Neuronal stem cell (in vitro differentiated cells): ENCODE measurements around the gene KLHDC8B.
A peak's percentile ranks its signal among the peaks of the same experiment; 100 is the strongest.

ENCODE experiments used
- DNase-seq: peaks from one replicate; pipeline ENCODE4 v3.0.0-alpha.2; 2013; ENCODE audit warnings: low spot score
- H2AFZ ChIP-seq: one replicate; pipeline ENCODE4 v1.6.1; 2013; ENCODE audit warnings: mild to moderate bottlenecking, low read length, inconsistent platforms
- H2AK5ac ChIP-seq: 2 replicates; pipeline ENCODE4 v1.6.1; 2013; ENCODE audit warnings: low read depth, mild to moderate bottlenecking, inconsistent platforms, low read length, moderate library complexity, mixed read lengths
- H2BK120ac ChIP-seq: 2 replicates; pipeline ENCODE4 v1.6.1; 2013; ENCODE audit warnings: low read depth, mild to moderate bottlenecking, inconsistent platforms, low read length, moderate library complexity, mixed read lengths
- H2BK12ac ChIP-seq: one replicate; pipeline ENCODE4 v1.6.1; 2013; ENCODE audit warnings: low read length, inconsistent platforms
- H2BK15ac ChIP-seq: 2 replicates; pipeline ENCODE4 v1.6.1; 2013; ENCODE audit warnings: mild to moderate bottlenecking, low read length, inconsistent platforms, mixed read lengths
- H2BK5ac ChIP-seq: one replicate; pipeline ENCODE4 v1.6.1; 2013; ENCODE audit warnings: inconsistent platforms, mild to moderate bottlenecking, low read length, moderate library complexity
- H3K14ac ChIP-seq: one replicate; pipeline ENCODE4 v1.6.1; 2013; ENCODE audit warnings: low read length, inconsistent platforms
- H3K18ac ChIP-seq: 2 replicates; pipeline ENCODE4 v1.6.1; 2013; ENCODE audit warnings: low read length, inconsistent platforms
- H3K23ac ChIP-seq: 2 replicates; pipeline ENCODE4 v1.6.1; 2013; ENCODE audit warnings: low read depth, mild to moderate bottlenecking, mixed read lengths, low read length, inconsistent platforms; ENCODE audit not compliant: poor library complexity
- H3K27ac ChIP-seq: replicated peaks from 3 replicates; pipeline ENCODE4 v1.5.1; 2013; ENCODE audit warnings: low read length, inconsistent platforms
- H3K27me3 ChIP-seq, 3 experiments: 2 replicates each; pipeline ENCODE4 v1.6.1; 2013; ENCODE audit warnings: low read length in 3 of 3, mild to moderate bottlenecking in 2 of 3, inconsistent platforms in 1 of 3, low read depth in 1 of 3, mixed read lengths in 1 of 3, moderate library complexity in 1 of 3; ENCODE audit not compliant: control insufficient read depth in 3 of 3, insufficient read depth in 3 of 3
- H3K36me3 ChIP-seq, 2 donors: replicated peaks in 1 of 2; 2 replicates each; pipeline ENCODE4 v1.6.1; 2013; ENCODE audit warnings: low read length in 2 of 2; ENCODE audit not compliant: control insufficient read depth in 2 of 2, insufficient read depth in 2 of 2
- H3K4ac ChIP-seq: 2 replicates; pipeline ENCODE4 v1.6.1; 2013; ENCODE audit warnings: inconsistent platforms, mild to moderate bottlenecking, low read length, moderate library complexity
- H3K4me1 ChIP-seq, 2 donors: 1 replicate in 1 of 2; 2 replicates in 1 of 2; pipeline ENCODE4 v1.6.1; 2013; ENCODE audit warnings: low read length in 2 of 2, low read depth in 1 of 2; ENCODE audit not compliant: control insufficient read depth in 2 of 2, insufficient read depth in 1 of 2
- H3K4me2 ChIP-seq: one replicate; pipeline ENCODE4 v1.6.1; 2013; ENCODE audit warnings: mild to moderate bottlenecking, low read length, inconsistent platforms; ENCODE audit not compliant: insufficient read depth, poor library complexity, severe bottlenecking
- H3K4me3 ChIP-seq, 2 donors: 2 replicates each; pipeline ENCODE4 v1.5.1; 2013; ENCODE audit warnings: low read length in 2 of 2, mild to moderate bottlenecking in 2 of 2, inconsistent platforms in 1 of 2, moderate library complexity in 1 of 2
- H3K79me1 ChIP-seq: one replicate; pipeline ENCODE4 v1.6.1; 2013; ENCODE audit warnings: low read depth, mild to moderate bottlenecking, inconsistent platforms, low read length, moderate library complexity
- H3K9ac ChIP-seq: one replicate; pipeline ENCODE4 v1.6.1; 2013; ENCODE audit warnings: mild to moderate bottlenecking, low read depth, low read length, inconsistent platforms; ENCODE audit not compliant: poor library complexity
- H3K9me3 ChIP-seq, 2 donors: replicated peaks in 1 of 2; 2 replicates each; pipeline versions ENCODE3 to v1.6.1; 2013; ENCODE audit warnings: low read length in 2 of 2, mild to moderate bottlenecking in 2 of 2, inconsistent platforms in 1 of 2, low read depth in 1 of 2, mixed read lengths in 1 of 2, moderate library complexity in 1 of 2; ENCODE audit not compliant: control insufficient read depth in 2 of 2, insufficient read depth in 1 of 2
- H4K8ac ChIP-seq: one replicate; pipeline ENCODE4 v1.6.1; 2013; ENCODE audit warnings: low read depth, mild to moderate bottlenecking, inconsistent platforms, low read length, moderate library complexity
- H4K91ac ChIP-seq: one replicate; pipeline ENCODE4 v1.6.1; 2013; ENCODE audit warnings: low read length, low read depth, mild to moderate bottlenecking, inconsistent platforms; ENCODE audit not compliant: poor library complexity
- WGBS, 2 donors: extraction: QIAGEN DNeasy Blood & Tissue Kit; methylation state at CpG; one replicate each; pipeline ENCODE4 v1.1.7; 2013; ENCODE audit warnings: missing lambda C conversion rate in 2 of 2, mixed read lengths in 1 of 2; ENCODE audit not compliant: insufficient read length in 2 of 2, insufficient replicate concordance in 1 of 2; ENCODE audit errors: extremely low coverage in 2 of 2; 5-methylcytosine and 5-hydroxymethylcytosine counted together

KLHDC8B gene

GRCh38 chr3:49198611-49199230, 27.3 kb downstream of the KLHDC8B start:
- WGBS, 2 donors = no CpG with 5 or more reads among the region's 24 CpGs
- H3K36me3 ChIP-seq = no peaks in the 10 kb centered on the region
- peak overlapping the region; percentile 5 for H2BK5ac ChIP-seq
- DNase-seq = no peak
- H4K91ac ChIP-seq = peak overlapping the region; percentile 2
- peak overlapping the region; percentile 68 for H3K23ac ChIP-seq
- peaks cover 0 to 2% of the 10 kb centered on the region in 2 donors for H3K9me3 ChIP-seq
- H3K14ac ChIP-seq = peak overlapping the region; percentile 47
- H2BK120ac ChIP-seq = peak overlapping the region; percentile 35
- no peak overlapping the region for H4K8ac ChIP-seq
- no peak overlapping the region for H2AFZ ChIP-seq
- H3K27me3 ChIP-seq = no peaks in the 10 kb centered on the region
- peak overlapping the region; percentile 22 for H2BK12ac ChIP-seq
- no peak overlapping the region for H3K4me2 ChIP-seq
- no peak overlapping the region for H3K4ac ChIP-seq
- H3K18ac ChIP-seq = peak overlapping the region; percentile 80
- H3K4me1 ChIP-seq = no peaks in the 10 kb centered on the region
- H3K27ac ChIP-seq = no peak overlapping the region
- peak overlapping the region; percentile 15 for H2BK15ac ChIP-seq
- no peaks in the 10 kb centered on the region for H3K79me1 ChIP-seq
- H2AK5ac ChIP-seq = no peak overlapping the region
- peak overlapping the region in 1 of 2 donors; percentile 55 for H3K4me3 ChIP-seq
- H3K9ac ChIP-seq = no peak overlapping the region

GRCh38 chr3:49199239-49199899, 28.0 kb downstream of the KLHDC8B start:
- Histone ChIP-seq H3K36me3 (no peaks in the 10 kb centered on the region), H3K27ac (no peak overlapping the region), H3K9ac (no peak overlapping the region), H3K27me3 (no peaks in the 10 kb centered on the region), H3K18ac (peak overlapping the region; percentile 80), H3K4me1 (no peaks in the 10 kb centered on the region), H3K14ac (no peak overlapping the region), H2AFZ (peak overlapping the region; percentile 3), H3K4me2 (no peak overlapping the region), H2BK5ac (no peak overlapping the region), H3K9me3 (peaks cover 0 to 2% of the 10 kb centered on the region in 2 donors), H3K23ac (peak overlapping the region; percentile 68), H2AK5ac (no peak overlapping the region), H2BK12ac (peak overlapping the region; percentile 22), H4K91ac (peak overlapping the region; percentile 2), H4K8ac (no peak overlapping the region), H2BK120ac (peak overlapping the region; percentile 35), H3K79me1 (no peaks in the 10 kb centered on the region), H2BK15ac (no peak overlapping the region), H3K4me3 (no peak overlapping the region), H3K4ac (no peak overlapping the region)
- DNase-seq = no peak
- WGBS, 2 donors = no CpG with 5 or more reads among the region's 53 CpGs

GRCh38 chr3:49199900-49200281, 28.5 kb downstream of the KLHDC8B start:
- Histone ChIP-seq H3K9ac (no peak overlapping the region), H3K14ac (no peak overlapping the region), H4K8ac (no peak overlapping the region), H3K9me3 (peaks cover 0 to 2% of the 10 kb centered on the region in 2 donors), H2BK15ac (no peak overlapping the region), H2AFZ (peak overlapping the region; percentile 3), H2BK120ac (no peak overlapping the region), H3K23ac (no peak overlapping the region), H3K18ac (no peak overlapping the region), H3K4me3 (no peak overlapping the region), H3K79me1 (no peaks in the 10 kb centered on the region), H2BK12ac (no peak overlapping the region), H3K36me3 (no peaks in the 10 kb centered on the region), H3K4me2 (no peak overlapping the region), H3K4ac (no peak overlapping the region), H3K27me3 (no peaks in the 10 kb centered on the region), H3K4me1 (no peaks in the 10 kb centered on the region), H3K27ac (no peak overlapping the region), H2AK5ac (no peak overlapping the region), H2BK5ac (no peak overlapping the region), H4K91ac (no peak overlapping the region)
- no peak for DNase-seq
- WGBS, 2 donors = no CpG with 5 or more reads among the region's 15 CpGs

- peaks cover 7% of the 10 kb centered on the region in 2 donors for H3K9me3 ChIP-seq
- no peak overlapping the region for H3K4me3 ChIP-seq
- no peak overlapping the region for H3K4ac ChIP-seq
- H3K23ac ChIP-seq = no peak overlapping the region
- no peak overlapping the region for H2BK120ac ChIP-seq
- H2BK12ac ChIP-seq = no peak overlapping the region
- H3K27ac ChIP-seq = no peak overlapping the region
- no peak overlapping the region for H2AFZ ChIP-seq
- H4K91ac ChIP-seq = no peak overlapping the region
- no peaks in the 10 kb centered on the region for H3K79me1 ChIP-seq
- no peak overlapping the region for H3K9ac ChIP-seq
- H3K27me3 ChIP-seq = no peaks in the 10 kb centered on the region
- no peak overlapping the region for H4K8ac ChIP-seq
- H3K4me2 ChIP-seq = no peak overlapping the region
- H3K14ac ChIP-seq = no peak overlapping the region
- no CpG with 5 or more reads among the region's 15 CpGs for WGBS, 2 donors
- H3K36me3 ChIP-seq = no peaks in the 10 kb centered on the region
- no peak overlapping the region for H2BK15ac ChIP-seq
- peak overlapping the region; percentile 53 for H2BK5ac ChIP-seq
- H3K4me1 ChIP-seq = no peaks in the 10 kb centered on the region
- DNase-seq = no peak
- no peak overlapping the region for H2AK5ac ChIP-seq
- H3K18ac ChIP-seq = no peak overlapping the region
Observed at GRCh38 chr3:49213541-49213943, 42.1 kb downstream of the KLHDC8B start.
